HCEC 1CT (cell line): ENCODE measurements around the gene AAMDC.
"Not testable (repeated sequence)": the region's sequence is repeated elsewhere in the genome, so short reads cannot be mapped to it uniquely, and the experiment has no call there.

Source experiments
- DNase-seq: peaks from one replicate; pipeline ENCODE4 v3.0.0-alpha.2; 2017

The AAMDC gene

GRCh38 chr11:77822126-77822525, 1.2 kb downstream of the AAMDC start:
- DNase-seq: not testable (repeated sequence)

- DNase-seq: no peak
Observed at GRCh38 chr11:77823775-77824174, 2.8 kb downstream of the AAMDC start.

DNA sequence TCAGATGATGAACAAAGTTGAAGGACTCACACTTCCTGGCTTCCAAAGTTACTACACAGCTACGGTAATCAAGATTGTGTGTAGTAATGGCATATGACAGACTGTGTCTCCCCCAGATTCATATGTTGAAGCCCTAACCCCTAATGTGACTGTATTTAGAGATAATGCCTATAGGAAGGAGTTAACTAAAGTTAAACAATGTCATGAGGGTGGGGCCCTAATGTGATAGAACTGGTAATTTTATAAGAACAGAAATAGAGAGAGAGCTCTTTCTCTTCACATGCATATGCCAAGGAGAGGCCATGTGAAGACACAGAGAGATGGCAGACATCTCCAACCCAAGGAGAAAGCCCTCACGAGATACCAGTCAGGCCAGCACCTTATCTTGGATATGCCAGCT, 8.0 kb downstream of the AAMDC start:
- DNase-seq: no peak

GRCh38 chr11:77833302-77833701, 12.4 kb downstream of the AAMDC start:
- DNase-seq: no peak

DNA sequence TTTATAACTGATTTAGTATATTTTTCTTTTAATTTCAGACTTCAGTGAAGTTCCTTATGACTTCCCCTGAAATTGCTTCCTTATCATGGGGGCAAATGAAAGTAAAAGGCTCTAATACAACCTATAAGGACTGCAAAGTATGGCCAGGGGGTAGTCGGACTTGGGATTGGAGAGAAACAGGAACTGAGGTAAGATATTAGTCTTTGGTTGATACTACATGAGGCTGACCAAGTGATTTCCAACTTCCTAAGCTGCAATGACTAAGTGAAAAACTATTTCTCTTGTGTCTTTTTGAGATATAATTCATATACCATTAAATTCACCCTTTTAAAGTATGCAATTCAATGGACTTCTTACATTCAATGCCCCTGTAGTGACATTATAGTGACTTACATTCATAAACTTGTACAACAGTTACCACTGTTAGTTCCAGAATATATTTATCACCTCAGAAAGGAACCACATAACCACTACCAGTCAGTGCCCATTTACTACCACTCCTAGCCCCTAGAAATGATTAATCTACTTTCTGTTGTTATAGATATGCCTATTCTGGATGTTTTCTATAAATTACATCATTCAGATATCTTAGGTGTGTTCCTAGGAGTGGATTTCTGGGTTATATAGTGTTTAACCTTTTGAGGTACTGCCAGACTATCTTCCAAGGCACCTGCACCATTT, 21.6 kb downstream of the AAMDC start:
- peak; percentile 2 for DNase-seq

DNA sequence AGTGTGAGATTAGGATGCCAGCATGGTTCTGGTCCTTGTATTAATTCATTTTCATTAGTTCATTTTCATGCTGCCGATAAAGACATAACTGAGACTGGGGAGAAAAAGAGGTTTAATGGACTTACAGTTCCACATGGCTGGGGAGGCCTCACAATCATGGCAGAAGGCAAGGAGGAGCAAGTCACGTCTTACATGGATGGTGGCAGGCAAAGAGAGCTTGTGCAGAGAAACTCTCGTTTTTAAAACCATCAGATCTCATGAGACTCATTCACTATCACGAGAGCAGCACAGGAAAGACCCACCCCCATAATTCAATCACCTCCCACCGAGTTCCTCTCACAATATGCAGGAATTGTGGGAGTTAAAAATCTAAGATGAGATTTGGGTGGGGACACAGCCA, 22.8 kb downstream of the AAMDC start:
- not testable (repeated sequence) for DNase-seq

GRCh38 chr11:77851503-77851902, 30.6 kb downstream of the AAMDC start:
- DNase-seq: no peak

GRCh38 chr11:77854838-77855237, 33.9 kb downstream of the AAMDC start:
- DNase-seq: no peak

DNA sequence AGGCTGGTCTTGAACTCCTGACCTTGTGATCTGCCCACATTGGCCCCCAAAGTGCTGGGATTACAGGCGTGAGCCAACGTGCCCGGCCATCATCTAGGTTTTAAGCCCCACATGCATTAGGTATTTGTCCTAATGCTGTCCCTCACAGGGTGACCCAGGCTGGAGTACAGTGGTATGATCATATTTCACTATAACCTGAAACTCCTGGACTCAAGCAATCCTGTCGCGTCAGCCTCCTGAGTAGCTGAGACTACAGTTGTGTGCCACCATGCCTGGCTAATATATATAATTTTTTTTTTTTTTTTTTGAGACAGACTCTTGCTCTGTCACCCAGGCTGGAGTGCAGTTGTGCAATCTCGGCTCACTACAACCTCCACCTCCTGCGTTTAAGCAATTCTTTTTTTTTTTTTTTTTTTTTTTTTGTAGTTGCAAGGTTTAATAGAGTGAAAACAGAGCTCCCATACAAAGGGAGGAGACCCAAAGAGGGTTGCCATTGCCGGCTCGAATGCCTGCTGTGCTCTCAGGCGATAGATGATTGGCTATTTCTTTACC, 37.0 kb downstream of the AAMDC start:
- DNase-seq: not testable (repeated sequence)

- DNase-seq: not testable (repeated sequence)
Observed at GRCh38 chr11:77861444-77861843, 40.5 kb downstream of the AAMDC start.

DNA sequence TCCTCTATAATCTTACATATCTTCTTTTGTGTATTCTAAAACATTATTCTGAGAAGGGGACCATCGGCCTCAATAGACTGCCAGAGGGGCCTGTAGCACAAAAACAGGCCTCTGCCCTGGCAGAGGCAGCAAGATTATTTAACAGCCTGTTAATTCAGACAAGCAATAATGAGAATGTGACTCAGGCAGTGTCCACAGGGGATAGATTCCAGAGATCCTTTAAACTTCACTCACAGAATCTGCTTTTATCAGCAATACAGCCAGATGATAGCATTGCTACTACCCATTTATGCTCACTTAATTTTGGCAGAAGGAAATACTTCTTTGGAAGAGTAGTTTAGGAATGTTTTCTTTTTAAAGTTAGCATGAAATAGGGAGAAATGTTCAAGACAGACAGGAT, 44.9 kb downstream of the AAMDC start:
- DNase-seq: no peak

DNA sequence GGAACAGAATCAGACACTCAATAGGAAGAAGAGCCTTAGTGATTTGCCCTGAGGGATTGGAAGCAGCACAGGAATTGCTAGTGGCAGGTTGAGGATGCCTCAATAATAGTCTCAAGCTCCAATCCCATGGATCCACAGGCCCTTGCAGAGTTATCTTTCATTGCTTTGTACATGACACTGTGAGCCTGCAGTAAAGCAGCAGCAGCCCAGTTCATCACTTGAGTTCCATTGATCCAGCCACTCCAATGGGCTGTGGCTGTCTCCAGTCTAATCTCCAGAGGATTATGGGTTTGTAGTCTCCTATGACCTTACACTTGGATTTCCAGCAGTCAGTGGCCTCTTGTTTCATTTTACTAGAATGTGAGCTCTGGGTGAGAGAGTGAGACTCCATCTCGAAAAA, 45.4 kb downstream of the AAMDC start:
- no peak for DNase-seq

- DNase-seq: no peak
Observed at GRCh38 chr11:77868744-77869143, 47.8 kb downstream of the AAMDC start.

DNA sequence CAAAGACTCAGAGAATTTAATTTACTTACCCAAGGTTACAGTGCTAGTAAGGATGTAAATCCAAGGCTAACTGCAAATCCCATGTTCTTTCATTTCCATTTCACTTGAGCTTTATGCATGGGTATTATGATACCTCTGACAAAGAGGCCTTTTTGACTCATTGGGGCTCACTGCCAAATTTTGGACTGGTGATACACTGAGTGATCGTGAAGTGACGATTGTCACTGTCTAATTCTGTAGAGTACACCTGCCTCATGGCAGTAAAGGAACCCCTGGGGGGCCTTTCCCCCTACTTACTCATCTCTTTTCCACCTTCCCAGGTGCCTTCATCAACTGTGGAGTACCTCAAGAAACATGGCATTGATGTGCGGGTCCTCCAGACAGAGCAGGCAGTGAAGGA, 50.9 kb downstream of the AAMDC start:
- DNase-seq: no peak

DNA sequence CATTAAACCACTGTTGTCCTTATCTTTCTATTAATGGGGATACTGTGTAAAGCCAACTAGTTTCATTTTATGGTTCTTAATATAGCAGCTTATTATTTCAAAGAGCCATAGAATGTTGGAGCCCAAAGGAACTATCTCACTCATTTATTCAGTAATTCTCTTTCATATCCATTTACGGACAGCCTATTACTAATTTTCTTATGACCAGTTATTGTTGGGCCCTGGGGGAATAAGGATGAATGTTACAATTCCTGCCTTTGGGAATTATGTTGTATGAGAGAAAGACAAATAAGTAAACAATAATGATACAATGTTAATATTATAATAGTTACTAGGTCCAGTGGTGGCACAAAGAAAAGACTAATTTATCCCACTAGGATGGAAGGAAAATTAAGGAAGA, 52.4 kb downstream of the AAMDC start:
- no peak for DNase-seq

DNA sequence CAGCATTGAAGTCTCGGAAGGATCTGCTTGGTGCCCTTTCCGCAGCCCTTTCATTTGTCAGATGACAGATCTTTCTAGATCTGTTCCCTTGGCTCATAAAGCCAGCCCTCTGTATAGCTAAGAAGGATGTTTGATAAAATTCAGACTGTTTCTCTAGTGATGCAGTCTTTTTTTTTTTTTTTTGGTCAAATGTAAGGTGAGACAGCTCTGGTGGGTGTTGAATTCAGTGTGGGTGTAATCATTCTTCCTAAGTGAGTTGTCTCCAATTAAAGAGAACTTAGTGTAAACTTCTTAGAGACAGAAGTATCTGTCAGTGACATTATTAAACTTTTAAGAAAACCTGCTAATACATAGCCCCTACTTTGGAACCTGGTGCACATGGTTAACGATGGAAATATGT, 53.3 kb downstream of the AAMDC start:
- no peak for DNase-seq

- no peak for DNase-seq
Observed at GRCh38 chr11:77876045-77876444, 55.1 kb downstream of the AAMDC start.

DNA sequence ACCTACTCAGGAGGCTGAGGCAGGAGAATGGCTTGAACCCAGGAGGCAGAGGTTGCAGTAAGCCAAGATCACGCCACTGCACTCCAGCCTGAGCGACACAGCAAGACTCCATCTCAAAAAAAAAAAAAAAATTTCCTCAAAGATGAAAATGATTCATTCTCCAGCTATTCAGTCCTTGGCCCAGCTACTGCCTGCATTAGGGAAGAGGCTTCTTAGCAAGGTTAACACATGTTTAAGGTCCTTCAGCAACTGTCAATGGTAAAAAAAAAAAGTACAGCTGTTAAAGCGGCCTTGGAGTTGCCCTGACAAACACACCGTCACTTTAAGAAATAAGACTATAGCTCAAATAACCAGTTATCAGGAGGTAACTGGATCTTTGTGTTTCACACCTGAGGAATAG, 57.3 kb downstream of the AAMDC start:
- DNase-seq: peak; percentile 90

- no peak for DNase-seq
Observed at GRCh38 chr11:77879218-77879617, 58.3 kb downstream of the AAMDC start.

- DNase-seq: no peak
Observed at GRCh38 chr11:77882396-77882795, 61.5 kb downstream of the AAMDC start.

DNA sequence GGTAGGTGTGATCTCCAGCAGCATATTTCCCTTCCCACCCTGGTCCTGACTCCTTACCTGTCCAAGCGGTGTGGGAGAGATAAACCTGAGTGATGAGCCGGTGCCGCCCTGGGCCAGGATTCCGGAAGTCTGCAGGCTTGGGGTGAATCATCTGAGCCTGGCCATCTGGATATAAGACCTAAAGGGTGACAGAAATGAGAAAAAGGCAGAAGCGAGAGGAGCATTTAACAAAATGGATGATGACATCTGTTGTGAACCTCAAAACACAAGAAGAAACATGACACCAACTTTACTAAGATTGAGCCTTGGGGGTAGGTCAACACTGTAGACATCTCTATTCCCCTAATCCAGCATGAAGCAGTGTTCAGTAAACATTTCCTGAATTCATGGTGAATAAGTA, 62.8 kb downstream of the AAMDC start:
- peak; percentile 2 for DNase-seq

DNA sequence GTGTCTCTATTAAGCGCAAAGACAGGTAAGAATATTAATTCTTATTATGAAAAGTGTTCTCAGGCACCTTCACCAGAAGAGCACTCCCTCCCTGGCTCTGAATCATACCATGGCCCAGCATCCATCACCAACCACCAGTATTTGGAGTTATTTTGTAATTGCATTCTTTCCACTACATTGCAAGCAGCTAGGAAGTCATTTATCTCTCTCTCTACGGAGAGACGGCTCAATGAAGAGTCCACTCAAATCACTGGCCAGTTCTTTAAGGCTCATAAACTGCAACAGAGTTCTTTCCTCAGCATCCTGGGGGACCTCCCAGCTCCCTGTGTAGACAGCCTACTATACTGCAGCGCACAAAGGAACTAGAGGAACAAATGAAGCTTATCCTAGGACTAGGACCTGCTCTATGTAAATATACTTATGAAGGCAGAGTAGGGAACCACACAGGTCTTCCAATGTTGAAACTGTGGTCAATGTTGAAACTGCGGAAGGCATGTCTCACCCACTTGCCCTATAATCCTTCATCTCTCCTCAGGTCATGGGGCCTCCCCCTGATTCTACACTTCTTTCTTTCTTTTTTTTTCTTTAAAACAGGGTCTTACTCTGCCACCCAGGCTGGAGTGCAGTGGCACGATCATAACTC, 63.4 kb downstream of the AAMDC start:
- DNase-seq: peak; percentile 37

GRCh38 chr11:77884829-77885190, 63.9 kb downstream of the AAMDC start:
- no peak for DNase-seq

DNA sequence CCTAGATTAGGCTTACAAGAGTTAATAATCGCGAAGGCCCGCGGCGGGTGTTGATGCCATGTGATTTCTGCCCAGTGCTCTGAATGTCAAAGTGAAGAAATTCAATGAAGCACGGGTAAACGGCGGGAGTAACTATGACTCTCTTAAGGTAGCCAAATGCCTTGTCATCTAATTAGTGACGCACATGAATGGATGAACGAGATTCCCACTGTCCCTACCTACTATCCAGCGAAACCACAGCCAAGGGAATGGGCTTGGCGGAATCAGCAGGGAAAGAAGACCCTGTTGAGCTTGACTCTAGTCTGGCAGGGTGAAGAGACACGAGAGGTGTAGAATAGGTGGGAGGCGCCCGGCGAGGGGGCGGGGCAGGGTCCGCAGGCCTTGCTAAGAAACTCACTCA, 65.5 kb downstream of the AAMDC start:
- DNase-seq: no peak

DNA sequence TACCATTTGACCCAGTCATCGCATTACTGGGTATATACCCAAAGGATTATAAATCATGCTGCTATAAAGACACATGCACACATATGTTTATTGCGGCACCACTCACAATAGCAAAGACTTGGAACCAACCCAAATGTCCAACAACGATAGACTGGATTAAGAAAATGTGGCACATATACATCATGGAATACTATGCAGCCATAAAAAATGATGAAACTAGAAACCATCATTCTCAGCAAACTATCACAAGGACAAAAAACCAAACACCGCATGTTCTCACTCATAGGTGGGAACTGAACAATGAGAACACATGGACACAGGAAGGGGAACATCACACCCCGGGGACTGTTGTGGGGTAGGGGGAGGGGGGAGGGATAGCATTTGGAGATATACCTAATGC, 68.1 kb downstream of the AAMDC start:
- not testable (repeated sequence) for DNase-seq
